ENCODE results near the gene PLCB4.

PLCB4 gene

DNA sequence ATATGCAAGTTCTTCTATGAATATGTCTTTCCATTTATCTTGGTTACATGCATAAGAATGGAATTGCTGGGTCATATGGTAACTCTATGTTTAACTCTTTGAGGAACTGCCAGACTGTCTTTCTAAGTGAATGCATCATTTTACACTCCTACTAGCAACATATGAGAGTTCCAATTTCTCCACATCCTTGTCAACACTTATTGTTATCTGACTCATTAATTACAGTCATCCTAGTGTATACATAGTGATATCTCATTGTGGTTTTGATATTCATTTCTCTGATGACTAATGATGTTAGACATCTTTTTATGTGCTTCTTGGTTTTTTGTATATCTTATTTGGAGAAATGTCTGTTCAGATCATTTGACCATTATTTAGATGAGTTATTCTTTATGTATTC is 348.8 kb downstream of the PLCB4 start:
- TF ChIP-seq, protein P1, sequence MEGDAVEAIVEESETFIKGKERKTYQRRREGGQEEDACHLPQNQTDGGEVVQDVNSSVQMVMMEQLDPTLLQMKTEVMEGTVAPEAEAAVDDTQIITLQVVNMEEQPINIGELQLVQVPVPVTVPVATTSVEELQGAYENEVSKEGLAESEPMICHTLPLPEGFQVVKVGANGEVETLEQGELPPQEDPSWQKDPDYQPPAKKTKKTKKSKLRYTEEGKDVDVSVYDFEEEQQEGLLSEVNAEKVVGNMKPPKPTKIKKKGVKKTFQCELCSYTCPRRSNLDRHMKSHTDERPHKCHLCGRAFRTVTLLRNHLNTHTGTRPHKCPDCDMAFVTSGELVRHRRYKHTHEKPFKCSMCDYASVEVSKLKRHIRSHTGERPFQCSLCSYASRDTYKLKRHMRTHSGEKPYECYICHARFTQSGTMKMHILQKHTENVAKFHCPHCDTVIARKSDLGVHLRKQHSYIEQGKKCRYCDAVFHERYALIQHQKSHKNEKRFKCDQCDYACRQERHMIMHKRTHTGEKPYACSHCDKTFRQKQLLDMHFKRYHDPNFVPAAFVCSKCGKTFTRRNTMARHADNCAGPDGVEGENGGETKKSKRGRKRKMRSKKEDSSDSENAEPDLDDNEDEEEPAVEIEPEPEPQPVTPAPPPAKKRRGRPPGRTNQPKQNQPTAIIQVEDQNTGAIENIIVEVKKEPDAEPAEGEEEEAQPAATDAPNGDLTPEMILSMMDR (IDR thresholded peaks at IDR 0.05; ENCODE audit: insufficient read depth, low read depth, low read length, missing control alignments), result no peak
- DNase-seq (ENCODE audit: low read depth), result no peak

DNA sequence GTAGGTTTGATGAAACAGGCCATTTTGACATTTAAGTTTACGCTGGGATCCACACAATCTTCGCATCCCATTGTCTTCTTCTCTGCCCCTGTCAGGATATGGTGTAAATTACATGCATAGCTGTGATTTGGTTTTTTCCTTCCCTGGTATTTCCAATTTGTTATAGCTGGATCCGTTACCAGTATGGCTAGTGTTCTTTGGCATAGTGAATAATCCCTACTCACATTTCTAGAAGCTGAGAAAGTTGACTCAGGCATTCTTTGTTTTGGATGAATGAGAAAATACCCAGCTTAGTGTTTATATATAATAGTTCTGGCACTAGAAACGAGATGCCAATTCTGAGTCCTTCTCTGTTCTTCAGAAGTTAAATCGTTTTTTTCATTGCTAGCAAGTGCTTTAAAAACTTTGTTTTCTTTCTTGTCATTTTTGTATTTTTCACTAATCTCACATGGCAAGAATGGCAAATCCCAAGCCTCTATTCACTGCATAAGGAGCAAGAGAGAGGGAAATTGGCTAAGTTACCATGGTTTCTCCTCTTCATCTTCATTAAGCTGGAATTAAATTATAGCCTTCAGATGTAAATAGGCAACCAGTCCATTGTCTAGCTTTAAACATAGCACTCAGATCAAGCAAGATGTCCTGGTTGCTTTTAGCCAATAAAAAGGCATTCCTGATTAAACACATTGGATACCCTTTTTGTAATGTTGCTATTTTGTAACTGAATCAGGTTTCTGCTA is 353.6 kb downstream of the PLCB4 start:
- DNase-seq (ENCODE audit: low read depth), result no peak
- no peak overlapping the region for H3K4me3 ChIP-seq (ENCODE audit: low read depth, low read length)
- TF ChIP-seq, protein P1 (IDR thresholded peaks at IDR 0.05; ENCODE audit: insufficient read depth, low read depth, low read length, missing control alignments), result no peak

More for the DNA sequence above, 348.8 kb downstream of the PLCB4 start:
- no peak overlapping the region for H3K4me3 ChIP-seq (ENCODE audit: low read depth, low read length)

DNA sequence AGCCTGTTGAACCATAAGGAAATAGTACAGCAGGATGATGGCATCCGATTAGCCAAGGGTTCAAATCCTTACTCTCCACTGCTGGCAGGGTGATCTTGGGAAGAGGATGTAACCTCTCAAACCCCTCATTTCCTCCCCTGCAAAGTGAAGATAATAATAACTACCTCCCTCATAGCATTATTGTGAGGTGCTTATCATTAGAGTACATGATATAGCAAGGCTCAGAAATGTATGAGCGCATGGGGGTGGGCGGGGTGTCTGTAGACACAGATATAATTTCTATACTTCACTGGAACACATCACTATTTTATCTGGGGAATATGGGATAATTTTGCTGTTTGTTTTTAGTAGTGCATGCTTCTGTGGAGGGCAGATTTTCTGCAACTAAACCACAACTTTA is 355.7 kb downstream of the PLCB4 start:
- H3K4me3 ChIP-seq (ENCODE audit: low read depth, low read length), result no peak overlapping the region
- TF ChIP-seq, protein P1 (IDR thresholded peaks at IDR 0.05; ENCODE audit: insufficient read depth, low read depth, low read length, missing control alignments), result no peak

DNA sequence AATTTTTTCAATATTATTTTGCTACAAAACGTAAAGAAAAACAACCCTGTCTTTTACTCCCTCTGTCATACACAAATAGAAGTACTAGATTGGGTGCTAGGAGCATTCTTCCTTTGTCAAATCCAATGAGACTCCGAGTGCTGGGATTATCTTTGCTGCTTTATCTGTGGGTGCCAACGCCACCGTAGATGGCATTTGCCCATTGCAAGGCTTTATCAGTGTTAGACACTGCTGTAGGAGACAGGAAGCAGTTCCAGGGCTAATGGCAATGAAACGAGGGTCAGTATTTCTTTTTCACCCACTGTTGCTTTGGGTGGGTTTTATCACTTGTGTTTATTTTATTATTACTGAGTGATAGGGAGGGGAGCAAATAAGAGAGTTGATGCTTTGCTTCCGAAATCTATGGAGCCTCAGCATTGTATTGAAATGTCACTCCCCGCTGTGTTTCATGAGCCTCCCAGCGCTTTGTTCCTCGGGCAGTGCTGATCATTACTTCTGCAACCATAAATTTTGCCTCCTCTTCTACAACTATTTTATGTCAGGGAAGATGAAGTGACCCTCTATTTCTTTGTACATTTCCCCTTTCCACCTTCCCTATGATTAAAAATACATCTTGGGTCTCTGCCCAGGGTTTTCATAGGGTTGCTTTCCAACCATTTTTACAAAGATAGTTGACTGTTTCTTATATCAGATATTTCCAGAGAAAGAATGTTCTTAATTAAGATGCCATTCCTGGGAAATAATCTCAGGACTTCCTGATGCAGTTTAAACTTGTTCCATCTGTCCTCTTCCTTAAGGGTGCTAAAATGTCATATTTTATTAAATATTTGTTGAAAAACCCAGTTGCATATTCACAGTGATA is 358.8 kb downstream of the PLCB4 start:
- TF ChIP-seq, protein P1 (IDR thresholded peaks at IDR 0.05; ENCODE audit: insufficient read depth, low read depth, low read length, missing control alignments), result no peak
- DNase-seq (ENCODE audit: low read depth), result no peak
- no peak overlapping the region for H3K4me3 ChIP-seq (ENCODE audit: low read depth, low read length)

More for the DNA sequence above, 355.7 kb downstream of the PLCB4 start:
- no peak for DNase-seq (ENCODE audit: low read depth)

DNA sequence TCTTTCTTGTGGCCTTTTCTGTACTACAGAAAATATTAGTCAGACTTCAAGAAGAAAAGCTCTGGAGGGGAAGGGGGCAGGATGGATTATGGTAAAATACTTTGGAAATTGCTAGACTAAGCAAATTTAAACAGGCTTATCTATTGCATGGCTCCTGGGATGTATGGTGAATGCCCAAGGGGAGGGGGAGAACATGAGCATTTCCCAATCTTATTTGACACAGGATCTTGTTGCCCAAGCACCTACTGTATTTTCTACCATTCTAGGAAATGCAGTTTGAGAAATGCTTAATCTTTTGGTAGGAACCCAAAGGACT is 359.4 kb downstream of the PLCB4 start:
- H3K4me3 ChIP-seq (ENCODE audit: low read depth, low read length), result no peak overlapping the region
- TF ChIP-seq, protein P1 (IDR thresholded peaks at IDR 0.05; ENCODE audit: insufficient read depth, low read depth, low read length, missing control alignments), result no peak
- no peak for DNase-seq (ENCODE audit: low read depth)

DNA sequence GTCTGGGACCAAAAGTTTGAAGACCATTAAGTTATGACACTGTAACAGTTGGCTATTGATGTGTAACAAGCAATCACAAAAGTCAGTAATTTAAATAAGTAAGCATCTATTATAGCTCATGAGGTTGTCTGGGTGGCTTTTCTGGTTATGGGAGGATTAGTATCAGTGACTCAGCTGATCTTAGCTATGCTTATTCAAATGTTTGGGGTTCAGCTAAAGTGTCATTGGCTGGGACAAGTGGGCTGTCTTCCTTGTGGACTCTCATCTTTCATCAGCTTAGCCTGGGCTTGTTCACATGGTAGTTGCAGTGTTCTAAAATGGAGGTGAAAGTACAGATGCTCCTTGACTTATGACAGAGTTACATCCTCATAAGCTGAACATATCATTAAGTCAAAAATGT is 370.9 kb downstream of the PLCB4 start:
- no peak overlapping the region for H3K4me3 ChIP-seq (ENCODE audit: low read depth, low read length)
- no peak for DNase-seq (ENCODE audit: low read depth)
- TF ChIP-seq, protein P1 (IDR thresholded peaks at IDR 0.05; ENCODE audit: insufficient read depth, low read depth, low read length, missing control alignments), result no peak

Data from GM12865 (cell line).